OCI-LY7 (cell line): Measurements from ENCODE around the gene ARHGAP9. TPM values are rescaled to one million over a fixed set of nuclear protein-coding genes. Genes with fewer than 3 reads are reported as not detected.

Source experiments
- BruUV-seq: library from RNA; stranded (reverse); fragments of 400-500 nt; replicated peaks from 2 replicates; lab custom pipeline; 2021; lab: Mats Ljungman, UMichigan
- CTCF ChIA-PET: fragments of 300-600 bp; sonication (Branson Sonifier 250); formaldehyde crosslinking; loops from one replicate; lab custom pipeline; 2022; ENCODE audit warnings: antibody characterized with exemption; ENCODE audit not compliant: unreplicated experiment; lab: Charles Lee
- POLR2A ChIA-PET: fragments of 300-600 bp; sonication (Branson Sonifier 250); formaldehyde crosslinking; loops from one replicate; lab custom pipeline; 2022; ENCODE audit warnings: antibody characterized with exemption; lab: Charles Lee
- DNase-seq: peaks from one replicate; pipeline ENCODE4 v3.0.0-alpha.2; 2015; ENCODE audit warnings: low spot score
- H2AFZ ChIP-seq: fragments of 200-600 bp; sonication (generic), shearing (Covaris generic); 2 replicates; pipeline ENCODE4 v1.6.1; 2014; ENCODE audit warnings: mild to moderate bottlenecking, antibody characterized with exemption, low read length, moderate library complexity
- H3K27ac ChIP-seq: fragments of 200-600 bp; sonication (generic); 2 replicates; pipeline ENCODE4 v1.5.1; 2014; ENCODE audit warnings: mixed run types, low read depth, mild to moderate bottlenecking, moderate library complexity, low read length, inconsistent platforms; ENCODE audit not compliant: poor library complexity, severe bottlenecking
- H3K36me3 ChIP-seq: fragments of 200-600 bp; sonication (generic); 2 replicates; pipeline ENCODE4 v1.6.1; 2014; ENCODE audit warnings: mild to moderate bottlenecking, antibody characterized with exemption, low read length, moderate library complexity, mixed read lengths; ENCODE audit not compliant: insufficient read depth
- H3K4me1 ChIP-seq: fragments of 200-600 bp; sonication (generic); 2 replicates; pipeline ENCODE4 v1.5.1; 2014; ENCODE audit warnings: mild to moderate bottlenecking, low read length; ENCODE audit not compliant: insufficient read depth, poor library complexity, severe bottlenecking
- H3K4me2 ChIP-seq: fragments of 200-600 bp; sonication (generic); 2 replicates; pipeline ENCODE4 v1.6.1; 2014; ENCODE audit warnings: mild to moderate bottlenecking, low read length
- H3K4me3 ChIP-seq: fragments of 200-600 bp; sonication (generic); 2 replicates; pipeline ENCODE4 v1.5.1; 2014; ENCODE audit warnings: mild to moderate bottlenecking, low read depth, low read length; ENCODE audit not compliant: poor library complexity, severe bottlenecking
- H3K79me2 ChIP-seq: fragments of 200-600 bp; sonication (generic); 2 replicates; pipeline ENCODE4 v1.6.1; 2016; ENCODE audit warnings: low read depth, mild to moderate bottlenecking, low read length, moderate library complexity, mixed read lengths; ENCODE audit not compliant: insufficient read depth
- H3K9me2 ChIP-seq: fragments of 200-600 bp; sonication (generic); 2 replicates; pipeline ENCODE4 v1.6.1; 2016; ENCODE audit warnings: mild to moderate bottlenecking, low read length, mixed read lengths; ENCODE audit not compliant: insufficient read depth
- H3K9me3 ChIP-seq: fragments of 200-600 bp; sonication (generic); 2 replicates; pipeline ENCODE4 v1.6.1; 2014; ENCODE audit warnings: mild to moderate bottlenecking, mixed run types, low read length, mixed read lengths
- H4K20me1 ChIP-seq: fragments of 200-600 bp; sonication (generic); 2 replicates; pipeline ENCODE4 v1.6.1; 2014; ENCODE audit warnings: mild to moderate bottlenecking, antibody characterized with exemption, low read length, moderate library complexity, mixed read lengths; ENCODE audit not compliant: insufficient read depth
- EZH2phosphoT487 ChIP-seq: fragments of 200-600 bp; sonication (generic); IDR thresholded peaks from 2 replicates; pipeline ENCODE4 v1.6.1; 2018; ENCODE audit warnings: low read depth, borderline replicate concordance, mild to moderate bottlenecking, mixed run types, antibody characterized with exemption, low read length, moderate library complexity, mixed read lengths
- intact Hi-C: fragments of 100-400 bp; cut with micrococcal nuclease; formaldehyde crosslinking; loops from one replicate; pipeline ENCODE4 v1.10.0; 2022; ENCODE audit not compliant: unreplicated experiment
- total RNA-seq, 2 experiments: library from RNA; depleted of rRNA in 1 of 2; stranded (reverse); fragments of >200 nt in 1 of 2; shearing (Covaris generic) in 1 of 2; gene quantifications; 2 replicates each; pipeline ENCODE4 v1.2.3, GENCODE V29; 2014 to 2022
- TF ChIP-seq, protein P1 (sequence below): fragments of 200-600 bp; sonication (generic); conservative IDR thresholded peaks from 2 replicates; pipeline ENCODE4 v1.5.1; 2014; ENCODE audit warnings: mild to moderate bottlenecking, antibody characterized with exemption, low read length, moderate library complexity, mixed read lengths

Gene ARHGAP9
- total RNA-seq, 2 experiments from 2014 or later = 66.2 to 111 TPM

DNA sequence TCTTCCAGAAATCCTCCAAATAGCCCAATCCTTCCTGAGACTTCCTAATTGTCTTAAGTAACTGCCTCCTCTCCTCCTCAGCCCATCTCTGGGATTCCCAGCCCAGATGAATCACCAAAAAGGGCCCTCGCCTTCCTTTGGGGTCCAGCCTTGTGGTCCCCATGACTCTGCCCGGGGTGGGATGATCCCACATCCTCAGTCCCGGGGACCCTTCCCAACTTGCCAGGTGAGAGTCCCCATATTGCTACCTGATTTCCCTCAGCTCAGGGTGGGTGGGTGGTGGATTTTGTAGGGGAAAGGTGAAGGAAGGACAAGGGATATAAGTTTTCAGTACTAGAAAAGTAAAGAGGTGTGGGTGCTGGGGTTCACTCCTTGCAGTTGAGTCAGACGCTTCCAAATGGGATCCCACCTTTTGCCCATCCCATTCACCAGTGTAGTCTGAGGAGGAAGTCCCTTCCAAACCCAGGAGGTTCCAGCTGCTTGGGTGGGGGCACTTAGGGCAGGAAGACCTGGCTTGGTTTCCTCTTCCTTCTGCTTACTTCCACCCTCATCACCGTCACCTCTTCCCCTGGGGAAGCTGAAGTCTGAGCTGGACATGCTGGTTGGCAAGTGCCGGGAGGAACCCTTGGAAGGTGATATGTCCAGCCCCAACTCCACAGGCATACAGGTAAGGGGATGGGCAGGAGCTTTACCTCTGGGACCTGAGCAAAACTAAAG is 14.5 kb downstream of the ARHGAP9 start:
- ChIA-PET POLR2A (interaction anchor here (0.7 to 1.4 kb wide), 4 partner anchors 10 to 1464 kb away, joined by 3 to 9 read pairs (median 4); no protein-coding TSS in a partner anchor), CTCF (interaction anchor here (0.5 kb wide), 1 partner anchor 1544 kb away, joined by 5 read pairs; no protein-coding TSS in a partner anchor)
- H3K9me2 ChIP-seq = no peaks in the 10 kb centered on the region
- peaks cover 15% of the 10 kb centered on the region for H3K4me1 ChIP-seq
- H2AFZ ChIP-seq = no peak overlapping the region
- H3K27ac ChIP-seq = no peak overlapping the region
- no peaks in the 10 kb centered on the region for H3K9me3 ChIP-seq
- no peak overlapping the region for H3K4me2 ChIP-seq
- intact Hi-C loops = no loop called here
- DNase-seq = no peak
- no peak for TF ChIP-seq EZH2phosphoT487
- TF ChIP-seq, protein P1, sequence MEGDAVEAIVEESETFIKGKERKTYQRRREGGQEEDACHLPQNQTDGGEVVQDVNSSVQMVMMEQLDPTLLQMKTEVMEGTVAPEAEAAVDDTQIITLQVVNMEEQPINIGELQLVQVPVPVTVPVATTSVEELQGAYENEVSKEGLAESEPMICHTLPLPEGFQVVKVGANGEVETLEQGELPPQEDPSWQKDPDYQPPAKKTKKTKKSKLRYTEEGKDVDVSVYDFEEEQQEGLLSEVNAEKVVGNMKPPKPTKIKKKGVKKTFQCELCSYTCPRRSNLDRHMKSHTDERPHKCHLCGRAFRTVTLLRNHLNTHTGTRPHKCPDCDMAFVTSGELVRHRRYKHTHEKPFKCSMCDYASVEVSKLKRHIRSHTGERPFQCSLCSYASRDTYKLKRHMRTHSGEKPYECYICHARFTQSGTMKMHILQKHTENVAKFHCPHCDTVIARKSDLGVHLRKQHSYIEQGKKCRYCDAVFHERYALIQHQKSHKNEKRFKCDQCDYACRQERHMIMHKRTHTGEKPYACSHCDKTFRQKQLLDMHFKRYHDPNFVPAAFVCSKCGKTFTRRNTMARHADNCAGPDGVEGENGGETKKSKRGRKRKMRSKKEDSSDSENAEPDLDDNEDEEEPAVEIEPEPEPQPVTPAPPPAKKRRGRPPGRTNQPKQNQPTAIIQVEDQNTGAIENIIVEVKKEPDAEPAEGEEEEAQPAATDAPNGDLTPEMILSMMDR = no peak
- peaks cover 16% of the 10 kb centered on the region for H3K36me3 ChIP-seq
- no peaks in the 10 kb centered on the region for H3K79me2 ChIP-seq
- H3K4me3 ChIP-seq = no peak overlapping the region
- BruUV-seq = no TSS peak
- H4K20me1 ChIP-seq = no peaks in the 10 kb centered on the region

DNA sequence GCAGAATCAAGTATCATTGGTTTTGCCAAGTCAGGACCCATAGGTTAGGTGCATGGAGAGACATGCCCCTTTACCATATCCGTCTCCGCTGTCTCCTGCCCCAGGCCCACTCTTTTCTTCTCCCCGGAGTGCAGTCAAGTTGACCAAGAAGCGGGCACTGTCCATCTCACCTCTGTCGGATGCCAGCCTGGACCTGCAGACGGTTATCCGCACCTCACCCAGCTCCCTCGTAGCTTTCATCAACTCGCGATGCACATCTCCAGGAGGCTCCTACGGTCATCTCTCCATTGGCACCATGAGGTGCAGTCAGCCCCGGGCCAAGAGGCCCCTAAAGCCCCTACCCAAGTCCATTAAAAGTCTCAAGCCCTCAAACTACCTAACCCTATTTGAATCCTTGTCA is 15.1 kb downstream of the ARHGAP9 start:
- BruUV-seq = no TSS peak
- DNase-seq = no peak
- Histone ChIP-seq H3K4me3 (no peak overlapping the region), H3K9me2 (no peaks in the 10 kb centered on the region), H3K4me1 (peaks cover 17% of the 10 kb centered on the region), H3K9me3 (no peaks in the 10 kb centered on the region), H4K20me1 (no peaks in the 10 kb centered on the region), H3K4me2 (no peak overlapping the region), H3K36me3 (peaks cover 10% of the 10 kb centered on the region), H3K79me2 (no peaks in the 10 kb centered on the region), H3K27ac (no peak overlapping the region), H2AFZ (no peak overlapping the region)
- ChIA-PET POLR2A (interaction anchor here (1.1 to 1.4 kb wide), 2 partner anchors 11 to 12 kb away, joined by 4 to 9 read pairs; no protein-coding TSS in a partner anchor), CTCF (interaction anchor here (0.5 kb wide), 1 partner anchor 1543 kb away, joined by 5 read pairs; no protein-coding TSS in a partner anchor)
- intact Hi-C loops = loop anchor here (5.0 kb wide), 1 partner anchor 222 kb away; no protein-coding TSS in a partner anchor
- no peak for TF ChIP-seq EZH2phosphoT487
- TF ChIP-seq, protein P1 = no peak

DNA sequence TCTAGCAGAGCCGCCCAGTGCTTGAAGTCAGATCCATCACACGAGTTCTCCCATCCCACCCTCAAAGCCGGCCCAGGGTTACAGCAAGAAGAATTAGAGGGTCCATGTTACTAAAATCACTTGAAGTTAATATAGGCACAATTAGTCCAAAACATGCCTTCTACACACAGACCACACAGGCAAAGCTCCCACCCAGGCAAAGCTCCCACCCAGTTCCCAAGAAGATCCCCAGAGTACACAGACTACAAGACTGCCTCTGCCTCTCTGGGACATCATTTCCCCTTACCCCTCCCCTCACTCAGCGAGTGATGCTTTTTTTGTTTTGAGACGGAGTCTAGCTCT is 16.8 kb downstream of the ARHGAP9 start:
- no TSS peak for BruUV-seq
- CTCF ChIA-PET = no interaction called here

More for the DNA sequence above, 16.8 kb downstream of the ARHGAP9 start:
- H3K36me3 ChIP-seq = peaks cover 2% of the 10 kb centered on the region; the same call in 1 of the 2 replicates
- no peak for DNase-seq
- no peaks in the 10 kb centered on the region for H3K9me2 ChIP-seq
- H3K9me3 ChIP-seq = no peaks in the 10 kb centered on the region
- no peaks in the 10 kb centered on the region for H3K79me2 ChIP-seq
- no peak for TF ChIP-seq EZH2phosphoT487
- TF ChIP-seq, protein P1 = no peak; the same call in 1 of the 2 replicates
- H3K27ac ChIP-seq = no peak overlapping the region
- intact Hi-C loops = loop anchor here (1.0 to 5.0 kb wide), 2 partner anchors 15 to 221 kb away; no protein-coding TSS in a partner anchor
- H4K20me1 ChIP-seq = no peaks in the 10 kb centered on the region
- H3K4me2 ChIP-seq = peak overlapping the region; percentile 90
- H2AFZ ChIP-seq = no peak overlapping the region
- H3K4me1 ChIP-seq = peaks cover 26% of the 10 kb centered on the region
- POLR2A ChIA-PET = interaction anchor here (0.6 kb wide), 1 partner anchor 8 kb away, joined by 4 read pairs; no protein-coding TSS in a partner anchor
- peak overlapping the region; percentile 77 for H3K4me3 ChIP-seq
